GM19463 (cell line): Measurements from ENCODE around the gene ADGRG6.
"Not testable (repeated sequence)": the region's sequence is repeated elsewhere in the genome, so short reads cannot be mapped to it uniquely, and the experiment has no call there.

Experiments
- ATAC-seq: cut with Tn5 transposase; IDR thresholded peaks from one replicate; pipeline ENCODE4 v1.9.1; 2021; ENCODE audit warnings: mild to moderate bottlenecking, moderate library complexity; ENCODE audit not compliant: unreplicated experiment

ADGRG6 gene

DNA sequence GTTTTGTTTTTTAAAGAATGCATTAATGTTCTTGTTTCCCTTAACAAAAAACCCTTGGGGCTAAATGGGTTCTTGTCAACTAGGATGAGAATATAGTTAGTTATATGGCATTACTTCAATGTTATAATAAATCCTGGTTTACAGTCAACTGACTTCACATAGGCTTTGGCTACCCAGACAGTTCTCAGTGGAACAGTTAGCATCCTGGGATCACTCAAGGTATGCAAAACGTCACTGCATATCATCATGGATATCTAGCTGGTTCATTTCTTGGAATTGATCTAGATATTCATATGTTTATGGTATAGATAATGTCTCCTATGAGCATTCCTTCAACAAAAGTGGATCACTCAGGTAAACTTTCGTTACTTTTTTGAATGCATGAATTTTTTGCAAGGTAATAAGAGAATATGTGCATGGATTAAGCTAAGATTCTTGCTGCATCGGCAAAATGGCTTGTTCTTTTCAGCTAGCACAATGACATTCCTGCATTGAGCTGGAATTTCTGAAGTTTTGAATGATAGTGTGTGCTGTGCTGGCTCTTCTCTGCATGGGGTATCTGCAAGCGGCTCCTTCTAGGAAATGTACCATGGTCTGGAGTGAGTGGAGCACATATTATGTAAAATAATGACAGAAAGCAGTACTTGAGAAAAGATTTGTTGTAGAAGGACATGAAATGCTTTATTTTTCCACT, 138.9 kb downstream of the ADGRG6 start:
- ATAC-seq = no peak

DNA sequence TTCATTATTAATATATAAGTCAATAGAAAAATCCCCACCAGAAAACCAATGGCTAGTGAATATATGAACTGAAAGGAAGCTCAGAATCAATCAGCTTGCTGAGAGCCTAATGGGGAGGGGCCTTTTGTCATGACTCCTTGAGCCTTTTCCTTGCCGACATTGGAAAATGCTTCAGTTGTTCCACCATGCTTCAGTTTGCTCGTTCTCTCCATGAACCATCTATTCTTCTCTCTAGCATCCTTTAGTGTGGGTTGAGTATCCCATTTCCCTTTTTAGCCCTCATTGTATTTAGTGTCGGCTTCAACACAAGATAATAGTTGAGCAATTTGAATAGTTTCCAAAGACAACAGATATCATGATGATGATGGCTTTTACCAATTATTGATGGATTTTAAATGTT, 139.9 kb downstream of the ADGRG6 start:
- no peak for ATAC-seq

DNA sequence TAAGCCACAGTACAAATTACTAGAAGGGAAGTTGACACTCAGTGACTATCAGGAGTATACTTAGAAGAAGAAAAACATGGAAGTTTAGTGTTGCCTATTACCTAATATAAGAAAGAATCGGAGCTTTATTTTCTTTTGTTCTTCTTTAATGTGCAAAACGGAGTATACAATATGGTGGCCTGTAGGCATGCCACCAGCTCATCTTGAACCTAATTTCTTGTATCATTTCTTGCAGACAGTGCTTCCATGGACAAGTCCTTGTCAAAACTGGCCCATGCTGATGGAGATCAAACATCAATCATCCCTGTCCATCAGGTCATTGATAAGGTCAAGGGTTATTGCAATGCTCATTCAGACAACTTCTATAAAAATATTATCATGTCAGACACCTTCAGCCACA, 141.3 kb downstream of the ADGRG6 start:
- ATAC-seq = no peak

DNA sequence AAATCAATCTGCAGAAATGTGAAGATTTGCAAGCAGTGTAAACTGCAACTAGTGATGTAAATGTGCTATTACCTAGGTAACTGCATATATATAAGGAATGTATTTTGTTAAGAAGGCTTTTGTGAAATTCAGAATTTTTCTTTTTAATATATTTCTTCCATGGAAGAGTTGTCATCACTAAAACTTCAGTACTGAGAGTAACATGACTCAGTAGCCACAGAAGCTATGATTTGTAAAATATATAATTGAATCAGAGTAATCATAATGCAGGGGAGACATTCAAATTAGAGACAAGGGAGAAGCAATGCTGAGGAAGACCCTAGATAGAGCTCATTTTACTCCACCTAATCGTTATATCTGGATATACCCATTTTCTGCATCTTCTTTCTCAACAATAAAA, 141.7 kb downstream of the ADGRG6 start:
- ATAC-seq = no peak

DNA sequence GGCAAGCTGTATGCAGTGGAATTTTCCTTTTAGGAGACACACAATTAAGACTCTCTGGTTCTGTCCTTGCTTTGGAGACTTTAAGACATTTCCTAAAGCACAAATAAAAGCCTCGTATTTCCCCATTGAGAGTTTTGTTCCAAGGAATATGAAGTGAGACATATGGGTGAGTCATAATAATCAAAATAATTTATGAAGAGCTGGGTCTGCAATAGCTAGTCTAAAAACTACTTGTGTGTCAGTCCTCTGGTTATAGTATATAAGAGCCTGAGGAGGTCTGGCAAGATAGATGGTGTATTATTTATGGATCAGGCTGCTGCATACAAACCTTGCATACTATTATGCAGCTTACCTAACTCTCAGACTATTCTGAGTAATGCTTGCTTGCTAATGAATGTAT, 142.6 kb downstream of the ADGRG6 start:
- ATAC-seq = no peak

DNA sequence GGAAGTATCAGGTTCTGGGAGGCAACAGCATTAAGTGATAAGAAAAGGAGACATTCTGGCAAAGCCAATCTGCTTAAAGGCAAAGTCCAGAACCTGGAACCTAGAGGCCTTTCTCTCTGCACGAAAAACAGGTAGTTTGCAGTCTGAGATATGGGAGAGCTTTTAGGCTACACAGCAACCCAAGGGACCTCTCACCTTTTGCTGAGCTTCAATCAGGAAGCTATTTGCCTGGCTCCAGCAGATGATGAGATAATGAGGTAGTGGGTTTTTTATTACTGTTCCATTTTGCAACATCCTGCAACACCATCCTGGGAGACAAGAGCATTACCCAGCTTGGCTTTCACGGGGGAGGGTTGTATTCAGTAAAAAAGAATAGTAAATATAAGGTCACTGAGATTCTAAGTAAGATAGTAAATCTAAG, 143.1 kb downstream of the ADGRG6 start:
- ATAC-seq = no peak

DNA sequence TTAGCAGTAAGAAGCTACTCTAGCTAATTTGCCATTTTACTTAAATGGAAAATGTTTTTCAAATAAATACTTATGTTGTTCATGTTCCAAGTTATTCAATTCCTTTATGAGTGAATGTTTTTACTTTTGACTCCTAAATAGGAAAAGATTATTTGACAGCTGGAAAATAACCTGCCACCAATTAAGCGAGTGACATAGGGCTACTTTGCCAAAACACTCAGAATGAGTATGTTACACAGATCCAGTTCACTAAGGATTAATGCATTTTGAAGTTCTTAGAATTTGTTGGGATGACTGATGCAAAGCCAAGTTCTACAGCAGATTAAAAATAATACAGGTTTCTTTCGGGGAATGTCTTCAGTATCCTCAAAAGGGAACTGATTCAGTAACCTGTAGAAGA, 144.4 kb downstream of the ADGRG6 start:
- no peak for ATAC-seq

DNA sequence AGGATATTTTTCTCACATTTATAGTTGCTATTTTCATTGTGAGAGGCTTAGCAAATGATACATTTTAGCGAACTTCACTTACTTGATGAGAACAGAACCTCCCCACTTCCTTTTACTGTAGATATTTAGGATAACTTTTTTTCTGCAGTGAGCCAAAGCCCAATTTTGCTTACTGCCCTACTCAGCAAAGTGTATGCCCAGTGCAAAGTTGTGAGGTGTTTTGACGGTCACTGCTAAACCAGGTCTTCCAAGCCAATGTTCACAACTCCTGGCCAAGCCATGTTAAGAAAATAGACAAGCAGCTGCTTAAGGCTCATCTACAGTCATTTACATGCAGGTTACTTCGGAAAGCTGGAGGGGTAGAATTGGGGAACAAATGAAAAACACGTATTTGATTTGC, 144.8 kb downstream of the ADGRG6 start:
- ATAC-seq = no peak

DNA sequence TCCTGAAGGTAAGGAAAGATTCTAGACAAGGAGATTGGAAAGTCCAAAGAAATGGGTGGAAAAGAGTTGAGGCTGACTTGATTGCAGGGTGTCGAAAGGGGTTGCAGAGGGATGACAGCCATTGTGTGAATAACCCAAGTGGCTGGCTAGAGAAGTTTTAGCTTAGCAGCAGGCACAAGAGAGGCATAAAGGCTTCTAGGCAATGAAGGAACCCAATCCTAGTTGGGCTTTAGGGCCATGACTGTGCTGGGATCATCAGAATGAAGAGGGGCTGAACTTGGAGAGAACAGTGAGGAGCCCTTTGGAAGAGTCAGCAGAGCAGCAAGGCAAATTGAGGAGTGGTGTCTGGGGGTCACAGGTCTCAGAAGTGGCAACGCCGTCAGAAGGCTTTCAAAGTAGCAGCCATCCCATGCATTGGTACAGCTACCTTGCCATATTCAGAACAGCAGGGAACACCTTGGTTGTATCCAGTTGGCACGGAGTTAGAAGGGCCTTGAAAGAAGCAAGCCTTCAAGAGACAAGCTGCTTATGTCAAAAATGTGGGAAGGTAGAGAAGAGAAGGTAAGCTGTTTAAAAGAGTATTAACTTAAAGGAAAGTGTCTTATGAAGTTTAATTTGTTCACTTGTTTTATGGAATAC, 146.4 kb downstream of the ADGRG6 start:
- ATAC-seq = no peak

DNA sequence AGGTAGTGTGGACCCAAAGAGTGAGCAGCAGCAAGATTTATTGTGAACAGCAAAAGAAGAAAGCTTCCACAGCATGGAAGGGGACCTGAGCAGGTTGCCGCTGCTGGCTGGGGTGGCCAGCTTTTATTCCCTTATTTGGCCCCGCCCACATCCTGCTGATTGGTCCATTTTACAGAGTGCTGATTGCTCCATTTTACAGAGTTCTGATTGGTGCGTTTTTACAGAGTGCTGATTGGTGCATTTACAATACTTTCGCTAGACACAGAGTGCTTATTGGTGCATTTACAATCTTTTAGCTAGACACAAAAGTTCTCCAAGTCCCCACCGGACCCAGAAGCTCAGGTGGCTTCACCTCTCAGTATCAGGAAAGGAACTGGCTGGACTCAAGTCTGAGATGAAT, 149.0 kb downstream of the ADGRG6 start:
- ATAC-seq = not testable (repeated sequence)

DNA sequence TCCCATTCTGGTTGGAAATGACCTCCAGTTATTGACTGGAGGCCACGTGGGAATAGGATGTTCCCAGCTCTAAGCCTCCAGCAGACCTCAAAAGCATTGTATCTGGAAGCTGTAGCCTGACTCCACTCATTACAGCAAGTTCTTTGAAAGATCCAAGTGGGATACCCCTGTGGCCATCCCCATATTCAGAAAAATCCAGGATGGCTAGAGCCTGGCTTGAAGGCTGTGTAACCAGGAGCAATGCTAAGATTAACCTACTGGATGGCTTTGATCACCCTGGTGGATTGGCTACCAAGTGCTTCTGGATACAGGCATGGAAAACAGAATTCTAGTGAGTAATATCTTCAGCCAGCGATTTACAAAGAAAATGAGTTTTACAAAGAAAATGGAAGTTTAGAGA, 151.2 kb downstream of the ADGRG6 start:
- no peak for ATAC-seq

DNA sequence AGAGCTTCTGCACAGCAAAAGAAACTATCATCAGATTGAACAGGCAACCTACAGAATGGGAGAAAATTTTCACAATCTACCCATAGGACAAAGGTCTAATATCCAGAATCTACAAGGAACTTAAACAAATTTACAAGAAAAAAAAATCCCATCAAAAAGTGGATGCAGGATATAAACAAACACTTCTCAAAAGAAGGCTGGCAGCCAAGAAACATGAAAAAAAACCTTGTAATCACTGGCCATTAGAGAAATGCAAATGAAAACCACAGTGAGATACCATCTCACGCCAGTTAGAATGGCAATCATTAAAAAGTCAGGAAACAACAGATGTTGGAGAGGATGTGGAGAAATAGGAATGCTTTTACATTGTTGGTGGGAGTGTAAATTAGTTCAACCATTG, 152.4 kb downstream of the ADGRG6 start:
- not testable (repeated sequence) for ATAC-seq

DNA sequence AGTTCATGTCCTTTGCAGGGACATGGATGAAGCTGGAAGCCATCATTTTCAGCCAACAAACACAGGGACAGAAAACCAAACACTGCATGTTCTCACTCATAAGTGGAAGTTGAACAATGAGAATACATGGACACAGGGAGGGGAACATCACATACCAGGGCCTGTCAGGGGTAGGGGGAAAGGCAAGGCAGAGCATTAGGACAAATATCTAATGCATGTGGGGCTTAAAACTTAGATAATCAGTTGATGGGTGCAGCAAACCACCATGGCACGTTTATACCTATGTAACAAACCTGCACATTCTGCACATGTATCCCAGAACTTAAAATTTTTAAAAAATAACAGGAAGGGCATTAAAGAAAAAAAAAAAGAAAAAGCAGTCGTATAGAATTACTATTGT, 153.0 kb downstream of the ADGRG6 start:
- not testable (repeated sequence) for ATAC-seq

DNA sequence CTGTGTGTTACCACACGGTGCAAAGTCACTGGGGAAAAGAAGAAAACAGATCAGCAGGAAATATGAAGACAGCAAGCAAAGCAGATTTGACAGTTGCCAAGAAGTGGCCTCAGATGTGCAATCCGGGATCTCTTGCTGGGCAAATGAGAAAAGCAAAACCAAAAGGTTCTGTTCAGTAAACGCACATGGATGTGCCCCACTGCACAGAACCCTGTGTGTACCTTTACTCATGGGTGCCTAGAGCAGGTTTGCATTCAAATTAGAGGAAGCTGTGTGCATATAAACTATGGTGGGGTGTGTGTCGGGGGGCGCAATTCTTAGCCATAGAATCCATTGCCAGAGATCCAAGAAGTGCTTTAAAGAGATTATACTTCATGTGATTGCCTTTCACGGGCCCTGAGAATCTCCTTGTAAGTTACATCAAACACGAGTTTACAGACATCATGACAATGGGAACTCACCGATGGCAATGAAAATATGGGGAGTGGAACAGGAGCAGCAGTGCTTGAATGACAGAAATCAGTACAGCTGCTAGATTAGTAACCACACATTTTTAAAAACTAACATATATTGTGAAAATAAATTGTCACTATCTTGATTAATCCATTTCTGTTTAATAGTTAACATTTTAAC, 154.3 kb downstream of the ADGRG6 start:
- ATAC-seq = no peak

DNA sequence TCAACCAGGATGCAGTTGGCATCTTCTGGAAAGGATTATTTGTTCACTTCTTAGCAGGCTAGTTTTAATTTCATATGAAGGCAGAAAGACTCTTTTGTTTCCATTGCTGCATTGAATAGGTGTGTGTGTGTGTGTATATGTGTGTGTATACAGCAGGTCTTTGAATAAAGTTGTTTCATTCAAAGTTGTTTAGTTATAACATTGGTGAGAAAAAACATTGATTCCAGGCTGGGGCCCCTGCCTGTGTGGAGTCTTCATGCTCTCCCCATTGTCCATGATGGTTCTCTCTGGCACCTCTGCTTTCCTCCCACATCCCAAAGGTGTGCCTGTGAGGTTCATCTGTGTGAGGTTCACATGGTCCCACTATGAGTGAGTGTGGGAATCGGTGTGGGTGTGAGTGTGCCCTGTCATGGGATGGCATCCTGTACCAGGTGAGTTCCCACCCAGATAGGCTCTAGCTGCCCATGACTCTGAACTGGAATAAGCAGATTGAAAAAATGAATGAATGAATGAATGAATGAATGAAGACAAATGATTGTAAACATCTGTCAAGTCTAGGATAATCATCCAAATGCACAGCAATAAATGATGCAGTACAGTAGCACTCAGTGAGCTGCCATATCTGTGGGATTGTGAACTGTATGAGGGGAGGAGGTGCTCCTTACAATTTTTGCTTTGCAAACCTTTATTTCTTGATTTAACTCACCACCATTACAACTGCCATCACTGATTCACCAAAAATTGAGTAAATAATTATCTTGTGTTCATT, 156.0 kb downstream of the ADGRG6 start:
- no peak for ATAC-seq

DNA sequence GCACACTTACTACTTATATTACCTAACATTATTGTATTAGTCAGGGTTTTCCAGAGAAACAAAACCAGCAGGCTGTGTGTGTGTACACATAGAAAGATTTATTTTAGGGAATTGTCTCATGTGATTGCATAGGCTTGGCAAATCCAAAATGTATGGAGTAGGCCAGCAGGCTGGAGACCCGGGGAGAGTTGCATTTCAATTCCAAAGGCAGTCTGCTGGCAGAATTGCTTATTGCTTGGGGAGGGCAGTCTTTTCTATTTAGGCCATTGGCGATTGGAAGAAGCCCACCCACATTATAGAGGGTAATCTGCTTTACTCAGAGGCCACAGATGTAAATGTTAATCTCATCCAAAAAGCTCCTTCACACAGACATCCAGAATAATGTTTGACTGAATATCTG, 157.0 kb downstream of the ADGRG6 start:
- ATAC-seq = no peak

DNA sequence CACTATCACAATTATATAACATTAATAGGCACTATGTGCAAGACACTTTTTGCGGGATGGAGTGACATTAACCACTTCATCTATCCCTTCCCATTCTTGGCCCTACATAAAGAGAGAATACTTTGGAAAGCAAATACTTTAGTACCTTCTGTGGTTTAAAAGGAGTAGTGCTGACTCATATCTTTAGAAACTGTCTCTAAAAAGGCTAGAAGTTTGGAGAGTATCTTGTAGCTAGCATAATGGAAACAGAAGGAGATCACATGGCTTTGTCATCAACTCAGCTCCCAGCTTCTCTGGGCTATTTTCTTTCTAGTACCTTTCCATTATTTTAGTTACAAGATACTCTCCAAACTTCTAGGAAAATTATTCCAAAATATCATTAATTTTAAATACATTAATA, 157.5 kb downstream of the ADGRG6 start:
- no peak for ATAC-seq

DNA sequence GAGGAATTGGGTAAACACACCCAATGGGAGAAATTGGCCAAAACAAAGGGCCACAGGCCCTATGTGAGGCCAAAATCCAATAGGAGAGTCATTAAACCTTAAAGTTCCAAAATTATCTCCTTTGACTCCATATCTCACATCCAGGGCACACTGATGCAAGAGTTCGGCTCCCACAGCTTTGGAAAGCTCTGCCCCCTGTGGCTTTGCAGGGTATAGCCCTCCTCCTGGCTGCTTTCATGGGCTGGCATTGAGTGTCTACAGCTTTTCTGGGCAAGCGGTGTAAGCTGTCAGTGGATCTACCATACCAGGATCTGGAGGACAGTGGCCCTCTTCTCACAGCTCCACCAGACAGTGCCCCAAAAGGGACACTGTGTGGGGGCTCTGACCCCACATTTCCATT, 160.5 kb downstream of the ADGRG6 start:
- no peak for ATAC-seq

DNA sequence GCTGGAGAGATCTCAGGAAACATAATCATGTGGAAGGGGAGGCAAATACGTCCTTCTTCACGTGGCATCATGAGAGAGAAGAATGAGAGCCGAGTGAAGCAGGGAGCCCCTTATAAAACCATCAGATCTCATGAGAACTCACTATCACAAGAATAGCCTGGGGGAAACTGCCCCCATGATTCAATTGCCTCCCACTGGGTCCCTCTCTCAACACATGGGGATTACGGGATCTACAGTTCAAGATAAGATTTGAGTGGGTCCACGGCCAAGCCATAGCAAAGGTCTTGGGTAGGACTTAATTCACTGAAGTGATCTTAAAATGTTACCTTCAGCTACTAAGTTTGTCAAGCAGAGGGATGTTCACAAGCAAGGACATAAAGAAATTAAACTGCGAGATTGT, 162.2 kb downstream of the ADGRG6 start:
- ATAC-seq = no peak

DNA sequence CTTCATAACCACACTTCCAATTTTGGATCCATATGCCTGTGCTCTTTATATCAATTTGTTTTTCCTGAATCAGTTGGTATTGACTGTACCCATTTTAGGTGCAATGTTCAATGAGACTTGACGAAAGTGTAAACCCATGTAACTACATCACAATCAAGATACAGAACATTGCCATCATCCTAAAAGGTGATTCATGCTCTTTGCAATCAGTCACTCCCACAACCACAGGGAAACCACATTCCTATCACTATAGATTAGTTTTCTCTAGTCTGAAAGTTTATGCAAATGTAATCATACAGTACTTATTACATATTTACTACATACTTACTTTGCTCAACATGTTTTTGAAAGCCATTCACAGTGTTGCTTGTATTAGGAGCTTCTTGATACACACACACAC, 167.4 kb downstream of the ADGRG6 start:
- ATAC-seq = no peak

DNA sequence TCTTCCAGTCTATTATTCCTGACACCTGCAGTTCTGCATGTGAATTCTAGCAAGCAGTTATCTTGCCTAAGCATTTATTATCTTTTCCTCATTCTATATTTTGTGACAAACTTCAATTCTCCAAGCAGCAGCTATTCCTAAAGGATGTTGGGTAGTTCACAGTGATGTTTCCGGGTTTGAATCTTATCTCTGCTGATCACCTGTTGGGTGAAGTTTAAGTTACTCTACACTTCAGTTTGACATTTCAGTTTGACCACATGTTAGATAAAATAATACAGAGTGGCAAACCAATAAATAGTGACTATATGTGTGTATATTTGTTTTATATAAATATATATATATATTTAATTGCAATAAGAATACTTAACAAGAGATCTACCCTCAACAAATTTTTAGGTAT, 168.6 kb downstream of the ADGRG6 start:
- no peak for ATAC-seq
